ENCODE results near the gene TMEM127. TPM values are rescaled to one million over a fixed set of nuclear protein-coding genes. Genes with fewer than 3 reads are reported as not detected.

Gene TMEM127
- total RNA-seq, 1 experiment from 2014 or later = 49.1 TPM

- H3K27me3 Mint-ChIP-seq (ENCODE audit: insufficient read depth, unreplicated experiment) = no peaks in the 10 kb centered on the region
- no peak overlapping the region for H3K4me3 ChIP-seq (ENCODE audit: low read depth, low read length)
- no peaks in the 10 kb centered on the region for H3K9me3 ChIP-seq
- H3K4me1 Mint-ChIP-seq (ENCODE audit: low read depth, unreplicated experiment) = no peaks in the 10 kb centered on the region
- CTCF ChIA-PET = no interaction called here
- peaks cover 50% of the 10 kb centered on the region for H3K36me3 Mint-ChIP-seq (ENCODE audit: insufficient read depth, unreplicated experiment)
- no peak overlapping the region for H3K27ac Mint-ChIP-seq (ENCODE audit: unreplicated experiment)
- no peaks in the 10 kb centered on the region for H3K9me3 Mint-ChIP-seq (ENCODE audit: unreplicated experiment)
- intact Hi-C loops (cut with micrococcal nuclease; ENCODE audit: unreplicated experiment) = loop anchor here (2.0 kb wide), 1 partner anchor 14 kb away; the partner anchor contains the start of gene CIAO1
- BruUV-seq (replicated peaks) = no TSS peak
- peaks cover 2% of the 10 kb centered on the region for H3K36me3 ChIP-seq (ENCODE audit: control insufficient read depth, insufficient read depth, low read length)
- TF ChIP-seq, protein P1, sequence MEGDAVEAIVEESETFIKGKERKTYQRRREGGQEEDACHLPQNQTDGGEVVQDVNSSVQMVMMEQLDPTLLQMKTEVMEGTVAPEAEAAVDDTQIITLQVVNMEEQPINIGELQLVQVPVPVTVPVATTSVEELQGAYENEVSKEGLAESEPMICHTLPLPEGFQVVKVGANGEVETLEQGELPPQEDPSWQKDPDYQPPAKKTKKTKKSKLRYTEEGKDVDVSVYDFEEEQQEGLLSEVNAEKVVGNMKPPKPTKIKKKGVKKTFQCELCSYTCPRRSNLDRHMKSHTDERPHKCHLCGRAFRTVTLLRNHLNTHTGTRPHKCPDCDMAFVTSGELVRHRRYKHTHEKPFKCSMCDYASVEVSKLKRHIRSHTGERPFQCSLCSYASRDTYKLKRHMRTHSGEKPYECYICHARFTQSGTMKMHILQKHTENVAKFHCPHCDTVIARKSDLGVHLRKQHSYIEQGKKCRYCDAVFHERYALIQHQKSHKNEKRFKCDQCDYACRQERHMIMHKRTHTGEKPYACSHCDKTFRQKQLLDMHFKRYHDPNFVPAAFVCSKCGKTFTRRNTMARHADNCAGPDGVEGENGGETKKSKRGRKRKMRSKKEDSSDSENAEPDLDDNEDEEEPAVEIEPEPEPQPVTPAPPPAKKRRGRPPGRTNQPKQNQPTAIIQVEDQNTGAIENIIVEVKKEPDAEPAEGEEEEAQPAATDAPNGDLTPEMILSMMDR (IDR thresholded peaks at IDR 0.05; ENCODE audit: insufficient read depth in 1 of 2, low read depth in 1 of 2, low read length in 1 of 2, severe bottlenecking in 1 of 2, unreplicated experiment in 1 of 2) = no peak
- H3K4me3 Mint-ChIP-seq (ENCODE audit: unreplicated experiment) = no peak overlapping the region
- POLR2A ChIA-PET = no interaction called here
- no peaks in the 10 kb centered on the region for H3K27me3 ChIP-seq (replicated peaks; ENCODE audit: control insufficient read depth, insufficient read depth, low read length)
- DNase-seq = no peak
- H3K4me1 ChIP-seq = no peaks in the 10 kb centered on the region
Observed at GRCh38 chr2:96252526-96252925, 13.3 kb downstream of the TMEM127 start.

GRCh38 chr2:96251721-96252292, 14.0 kb downstream of the TMEM127 start:
- TF ChIP-seq, protein P1 (IDR thresholded peaks at IDR 0.05; ENCODE audit: insufficient read depth in 1 of 2, low read depth in 1 of 2, low read length in 1 of 2, severe bottlenecking in 1 of 2, unreplicated experiment in 1 of 2) = no peak

DNA sequence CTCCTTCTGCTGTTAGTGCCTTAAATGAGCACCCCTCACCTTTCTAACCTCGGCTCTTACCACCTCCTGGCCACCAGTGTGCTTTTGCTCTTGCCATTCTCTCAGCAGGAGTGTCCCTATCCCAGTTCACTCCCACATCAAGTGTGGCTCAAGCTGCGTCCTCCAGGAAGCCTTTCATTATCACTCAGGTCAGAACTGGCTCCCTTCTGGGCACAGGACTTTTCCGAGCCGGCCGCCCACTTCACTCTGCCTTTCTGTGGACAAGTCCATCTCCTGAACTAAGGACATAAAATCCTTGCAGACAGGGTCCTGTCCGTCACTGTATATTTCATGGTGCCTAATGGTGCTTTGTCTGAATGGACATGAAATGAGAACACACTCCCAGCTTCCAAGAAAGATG, 15.6 kb downstream of the TMEM127 start:
- no peaks in the 10 kb centered on the region for H3K9me3 ChIP-seq
- Mint-ChIP-seq H3K4me3 (ENCODE audit: unreplicated experiment) (no peak overlapping the region), H3K27me3 (ENCODE audit: insufficient read depth, unreplicated experiment) (no peaks in the 10 kb centered on the region), H3K36me3 (ENCODE audit: insufficient read depth, unreplicated experiment) (peaks cover 51% of the 10 kb centered on the region), H3K27ac (ENCODE audit: unreplicated experiment) (peak overlapping the region; percentile 23), H3K9me3 (ENCODE audit: unreplicated experiment) (no peaks in the 10 kb centered on the region), H3K4me1 (ENCODE audit: low read depth, unreplicated experiment) (no peaks in the 10 kb centered on the region)
- POLR2A ChIA-PET = no interaction called here
- TF ChIP-seq, protein P1 (IDR thresholded peaks at IDR 0.05; ENCODE audit: insufficient read depth in 1 of 2, low read depth in 1 of 2, low read length in 1 of 2, severe bottlenecking in 1 of 2, unreplicated experiment in 1 of 2) = no peak
- H3K36me3 ChIP-seq (ENCODE audit: control insufficient read depth, insufficient read depth, low read length) = peaks cover 2% of the 10 kb centered on the region
- H3K27me3 ChIP-seq (replicated peaks; ENCODE audit: control insufficient read depth, insufficient read depth, low read length) = no peaks in the 10 kb centered on the region
- intact Hi-C loops (cut with micrococcal nuclease; ENCODE audit: unreplicated experiment) = no loop called here
- CTCF ChIA-PET = no interaction called here
- no peak for DNase-seq
- H3K4me3 ChIP-seq (ENCODE audit: low read depth, low read length) = no peak overlapping the region
- no peaks in the 10 kb centered on the region; the same call in 1 of the 2 replicates for H3K4me1 ChIP-seq
- no TSS peak for BruUV-seq (replicated peaks)

More at GRCh38 chr2:96251721-96252292, 14.0 kb downstream of the TMEM127 start:
- Histone ChIP-seq H3K4me1 (no peaks in the 10 kb centered on the region; the same call in 1 of the 2 replicates), H3K9me3 (no peaks in the 10 kb centered on the region), H3K4me3 (ENCODE audit: low read depth, low read length) (no peak overlapping the region), H3K27me3 (replicated peaks; ENCODE audit: control insufficient read depth, insufficient read depth, low read length) (no peaks in the 10 kb centered on the region), H3K36me3 (ENCODE audit: control insufficient read depth, insufficient read depth, low read length) (peaks cover 2% of the 10 kb centered on the region)
- ChIA-PET POLR2A (interaction anchor here (0.6 kb wide), 1 partner anchor 10 kb away, joined by 3 read pairs; no protein-coding TSS in a partner anchor), CTCF (no interaction called here)
- Mint-ChIP-seq H3K4me1 (ENCODE audit: low read depth, unreplicated experiment) (no peaks in the 10 kb centered on the region), H3K27me3 (ENCODE audit: insufficient read depth, unreplicated experiment) (no peaks in the 10 kb centered on the region), H3K4me3 (ENCODE audit: unreplicated experiment) (no peak overlapping the region), H3K27ac (ENCODE audit: unreplicated experiment) (peak overlapping the region; percentile 10), H3K9me3 (ENCODE audit: unreplicated experiment) (no peaks in the 10 kb centered on the region), H3K36me3 (ENCODE audit: insufficient read depth, unreplicated experiment) (peaks cover 52% of the 10 kb centered on the region)
- intact Hi-C loops (cut with micrococcal nuclease; ENCODE audit: unreplicated experiment) = loop anchor here (2.0 kb wide), 1 partner anchor 15 kb away; the partner anchor contains the start of gene CIAO1
- peak; percentile 65 to 83 for DNase-seq
- TSS peak; percentile 3 for BruUV-seq (replicated peaks)

All from Caco-2 (cell line).